Measurements from ENCODE around the gene IRF7. TPM values are rescaled to one million over a fixed set of nuclear protein-coding genes. Genes with fewer than 3 reads are reported as not detected.

IRF7 gene
- total and polyA plus RNA-seq, 2 donors (not counting 3 experiments of a cell fraction or from before 2014, with no cell fraction given): 12.6 to 14.7 TPM

GRCh38 chr11:620201-620600, 4.5 kb upstream of the IRF7 start:
- Histone ChIP-seq H3K27ac (ENCODE audit: insufficient read depth, low read depth, low read length) (no peak overlapping the region), H3K9me1 (replicated peaks; ENCODE audit: control insufficient read depth, extremely low read depth, insufficient read depth, low read length) (no peaks in the 10 kb centered on the region), H3K27me3 (ENCODE audit: control insufficient read depth in 2 of 2, insufficient read depth in 2 of 2, low read length in 2 of 2) (no peaks in the 10 kb centered on the region), H3K9ac (replicated peaks; ENCODE audit: extremely low read depth, insufficient read depth, low read length) (no peak overlapping the region), H4K20me1 (replicated peaks; ENCODE audit: control insufficient read depth, extremely low read depth, insufficient read depth, low read length) (no peaks in the 10 kb centered on the region), H3K4me3 (replicated peaks in 1 of 3; ENCODE audit: insufficient read depth in 1 of 3, low read depth in 1 of 3, low read length in 3 of 3) (no peak overlapping the region), H3K4me2 (ENCODE audit: insufficient read depth, low read length) (no peak overlapping the region), H2AFZ (ENCODE audit: low read depth, low read length) (no peak overlapping the region), H3K9me3 (replicated peaks; ENCODE audit: control insufficient read depth, insufficient read depth, low read length) (no peaks in the 10 kb centered on the region), H3K36me3 (ENCODE audit: control insufficient read depth in 2 of 2, extremely low read depth in 1 of 2, insufficient read depth in 2 of 2, low read length in 2 of 2) (no peaks in the 10 kb centered on the region), H3K79me2 (ENCODE audit: control insufficient read depth, insufficient read depth, low read length) (no peaks in the 10 kb centered on the region), H3K4me1 (ENCODE audit: control insufficient read depth, extremely low read depth, insufficient read depth, low read length) (peaks cover 1% of the 10 kb centered on the region)
- BruUV-seq (replicated peaks): no TSS peak
- DNase-seq (ENCODE audit: low read depth, low spot score): no peak
- dilution Hi-C loops (cut with MboI; ENCODE audit: extremely low pct_ligation_motif_present, low sequenced_read_pairs): no loop called here
- CTCF ChIA-PET: no interaction called here
- no peak for TF ChIP-seq CTCF (IDR thresholded peaks at IDR 0.05; ENCODE audit: extremely low read depth in 1 of 2, insufficient read depth in 1 of 2, low read depth in 1 of 2, low read length in 2 of 2)
- TF ChIP-seq EZH2 (IDR thresholded peaks at IDR 0.05; ENCODE audit: borderline replicate concordance, low read depth, low read length, severe bottlenecking): no peak
- no peak for TF ChIP-seq GATA2 (IDR thresholded peaks at IDR 0.05; ENCODE audit: insufficient read depth, insufficient read length, low read depth, low read length)
- no peak for TF ChIP-seq FOS (IDR thresholded peaks at IDR 0.05; ENCODE audit: borderline replicate concordance, insufficient read depth, low read length)
- no peak for TF ChIP-seq POLR2AphosphoS5 (IDR thresholded peaks at IDR 0.05; ENCODE audit: insufficient read depth, low read depth, low read length)
- TF ChIP-seq JUN (IDR thresholded peaks at IDR 0.05; ENCODE audit: borderline replicate concordance, insufficient read depth, insufficient read length, low read depth): no peak
- TF ChIP-seq MAX (IDR thresholded peaks at IDR 0.05; ENCODE audit: insufficient read depth, insufficient read length): no peak
- no peak for TF ChIP-seq MYC (IDR thresholded peaks at IDR 0.05; ENCODE audit: low read depth, low read length)
- no peak for TF ChIP-seq POLR2A (IDR thresholded peaks at IDR 0.05; ENCODE audit: low read depth, low read length)
- POLR2A ChIA-PET: no interaction called here
- no peak for FAIRE-seq
- intact Hi-C loops (cut with micrococcal nuclease): no loop called here
